Right atrium auricular region (tissue), 2 donors: ENCODE results near the gene NR1D2. TPM values are rescaled to one million over a fixed set of nuclear protein-coding genes. Genes with fewer than 3 reads are reported as not detected.
"Not testable (repeated sequence)": the region's sequence is repeated elsewhere in the genome, so short reads cannot be mapped to it uniquely, and the experiment has no call there.

Source experiments
- DNase-seq: peaks from one replicate; pipeline ENCODE4 v3.0.0-alpha.2; 2019; ENCODE audit warnings: low spot score
- H3K27ac ChIP-seq, 2 donors: fragments of 200-600 bp; sonication (generic); 1 replicate in 1 of 2; 2 replicates in 1 of 2; pipeline ENCODE4 v1.5.1; 2016 to 2019
- H3K27me3 ChIP-seq, 2 donors: fragments of 200-600 bp; sonication (generic); one replicate each; pipeline versions ENCODE4 v1.5.1 to v1.6.0; 2017 to 2019
- H3K36me3 ChIP-seq: fragments of 200-600 bp; sonication (generic); one replicate; pipeline ENCODE4 v1.5.1; 2016
- H3K4me1 ChIP-seq, 2 donors: fragments of 200-600 bp; sonication (generic); one replicate each; pipeline versions ENCODE4 v1.5.1 to v1.6.0; 2017 to 2019
- H3K4me3 ChIP-seq, 2 donors: fragments of 200-600 bp; sonication (generic); 1 replicate in 1 of 2; 2 replicates in 1 of 2; pipeline ENCODE4 v1.5.1; 2017 to 2019; ENCODE audit warnings: mild to moderate bottlenecking in 1 of 2, moderate library complexity in 1 of 2
- H3K9me3 ChIP-seq, 2 donors: fragments of 200-600 bp; sonication (generic); one replicate each; pipeline ENCODE4 v1.5.1; 2019
- CTCF ChIP-seq, 2 donors: fragments of 200-600 bp; sonication (generic); IDR thresholded peaks; one replicate each; pipeline ENCODE4 v1.5.1; 2019; ENCODE audit warnings: antibody characterized with exemption in 2 of 2
- total RNA-seq, 2 donors: library from RNA; depleted of rRNA; stranded (reverse); fragments of >200 nt; gene quantifications; one replicate each; pipeline ENCODE4 v1.1.0, GENCODE V29; 2016

The NR1D2 gene
- total RNA-seq: 10 to 100 TPM; 15.8 to 27.7 TPM

GRCh38 chr3:23944861-23945662 lies at the start of gene NR1D2:
TSS of gene NR1D2 (plus strand) at chr3:23945286. CDS start at chr3:23945579, 293 bp downstream.
- Histone ChIP-seq H3K4me1 (peaks cover 0 to 49% of the 10 kb centered on the region in 2 donors), H3K27ac (peak within 1 kb of the TSS; percentile 98), H3K27me3 (no peaks in the 10 kb centered on the region), H3K9me3 (no peaks in the 10 kb centered on the region), H3K36me3 (no peaks in the 10 kb centered on the region), H3K4me3 (peak within 1 kb of the TSS; percentile 88)
- peak; percentile 75 for DNase-seq
- no peak for TF ChIP-seq CTCF (IDR thresholded peaks at IDR 0.05)

DNA sequence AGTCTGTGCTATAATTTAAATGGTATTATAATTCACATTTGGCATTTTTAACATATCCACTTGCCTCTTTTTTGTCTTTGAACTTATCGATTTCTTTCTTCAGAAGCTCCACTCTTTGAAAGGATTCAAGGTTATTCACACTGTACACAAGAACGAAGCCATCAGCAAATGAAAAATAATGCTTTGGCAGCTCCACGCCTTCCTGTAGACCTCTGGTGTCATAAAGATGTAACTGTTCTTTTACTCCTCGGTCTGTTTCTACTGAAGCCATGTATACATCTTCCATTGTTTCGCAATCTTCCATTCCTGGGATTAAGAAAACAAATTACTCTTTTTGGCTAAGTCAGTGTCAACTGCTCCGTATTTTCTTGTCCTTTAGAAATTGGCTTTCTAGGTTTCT lies 44.3 kb upstream of the NR1D2 start:
- TF ChIP-seq CTCF (IDR thresholded peaks at IDR 0.05): no peak
- no peaks in the 10 kb centered on the region for H3K4me1 ChIP-seq
- H3K27ac ChIP-seq: no peak overlapping the region
- H3K27me3 ChIP-seq: no peaks in the 10 kb centered on the region
- no peaks in the 10 kb centered on the region for H3K9me3 ChIP-seq
- DNase-seq: no peak
- peaks cover 19% of the 10 kb centered on the region for H3K36me3 ChIP-seq
- no peak overlapping the region for H3K4me3 ChIP-seq

DNA sequence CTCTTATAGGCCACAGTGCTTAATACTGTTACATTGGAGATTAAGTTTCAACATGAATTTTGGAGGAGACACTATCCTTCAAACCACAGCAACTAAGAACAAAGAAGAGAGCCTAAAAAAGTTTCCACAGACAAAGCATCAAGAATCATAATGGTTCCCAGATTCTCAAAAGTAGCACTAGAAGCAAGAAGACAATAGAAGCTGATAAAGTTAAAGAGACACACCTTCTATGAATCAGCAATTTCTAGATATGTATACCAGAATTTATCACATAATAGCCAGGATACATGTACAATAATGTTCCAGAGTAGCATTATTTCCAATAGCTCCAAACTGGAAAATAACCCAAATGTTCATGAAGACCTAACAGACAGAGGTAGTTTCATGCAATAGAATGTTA lies 40.5 kb upstream of the NR1D2 start:
- DNase-seq: no peak
- Histone ChIP-seq H3K9me3 (no peaks in the 10 kb centered on the region), H3K36me3 (peaks cover 13% of the 10 kb centered on the region), H3K4me3 (no peak overlapping the region), H3K4me1 (no peaks in the 10 kb centered on the region), H3K27me3 (no peaks in the 10 kb centered on the region), H3K27ac (no peak overlapping the region)
- no peak for TF ChIP-seq CTCF (IDR thresholded peaks at IDR 0.05)

DNA sequence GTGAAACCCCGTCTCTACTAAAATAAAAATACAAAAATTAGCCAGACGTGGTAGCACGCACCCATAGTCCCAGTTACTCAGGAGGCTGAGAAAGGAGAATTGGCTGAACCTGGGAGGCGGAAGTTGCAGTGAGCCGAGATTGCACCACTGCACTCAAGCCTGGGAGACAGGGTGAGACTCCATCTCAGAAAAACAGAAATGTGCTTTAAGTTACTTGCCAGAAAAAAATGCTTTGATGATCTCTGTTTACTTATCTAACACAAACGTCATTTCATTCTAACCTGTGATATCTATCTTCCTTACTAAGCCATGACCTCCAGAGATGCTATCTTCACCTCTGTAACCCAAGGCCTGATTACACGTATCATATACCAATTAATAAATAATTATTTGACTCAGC lies 35.7 kb upstream of the NR1D2 start:
- no peaks in the 10 kb centered on the region for H3K9me3 ChIP-seq
- no peak overlapping the region for H3K27ac ChIP-seq
- H3K4me1 ChIP-seq: no peaks in the 10 kb centered on the region
- no peak for TF ChIP-seq CTCF (IDR thresholded peaks at IDR 0.05)
- H3K27me3 ChIP-seq: no peaks in the 10 kb centered on the region
- peaks cover 8% of the 10 kb centered on the region for H3K36me3 ChIP-seq
- no peak overlapping the region for H3K4me3 ChIP-seq
- no peak for DNase-seq

GRCh38 chr3:23911397-23911796 lies 33.7 kb upstream of the NR1D2 start:
- H3K27ac ChIP-seq: no peak overlapping the region
- no peaks in the 10 kb centered on the region for H3K27me3 ChIP-seq
- no peaks in the 10 kb centered on the region for H3K9me3 ChIP-seq
- peaks cover 0 to 12% of the 10 kb centered on the region in 2 donors for H3K4me1 ChIP-seq
- no peak for DNase-seq
- H3K36me3 ChIP-seq: peaks cover 8% of the 10 kb centered on the region
- no peak overlapping the region for H3K4me3 ChIP-seq
- TF ChIP-seq CTCF (IDR thresholded peaks at IDR 0.05): no peak

GRCh38 chr3:23912335-23912734 lies 32.8 kb upstream of the NR1D2 start:
- not testable (repeated sequence) for H3K27ac ChIP-seq, H3K27me3 ChIP-seq, H3K36me3 ChIP-seq, H3K9me3 ChIP-seq, H3K4me3 ChIP-seq, DNase-seq
- H3K4me1 ChIP-seq: peaks cover 0 to 12% of the 10 kb centered on the region in 2 donors
